Activated T-cell treated with anti-CD3 and anti-CD28 coated beads, Interleukin-2, amount 50 U/mL, for 72 hours (primary cell): ENCODE measurements around the gene ADIG. TPM values are rescaled to one million over a fixed set of nuclear protein-coding genes. Genes with fewer than 3 reads are reported as not detected.

Experiments used
- ATAC-seq, 2 donors: fragments of 150-1000 bp; cut with Tn5 transposase; replicated peaks in 1 of 2; 2 replicates each; pipeline ENCODE4 v1.10.0; 2021; ENCODE audit warnings: moderate library complexity in 2 of 2, mild to moderate bottlenecking in 1 of 2
- DNase-seq, 2 donors: peaks; one replicate each; pipeline ENCODE4 v3.0.0; 2021 to 2022; ENCODE audit warnings: mixed read lengths in 1 of 2
- H3K27ac Mint-ChIP-seq: one replicate; pipeline ENCODE4 v1.8.0; 2022; ENCODE audit warnings: mild to moderate bottlenecking, moderate library complexity, mixed read lengths
- H3K27me3 Mint-ChIP-seq: one replicate; pipeline ENCODE4 v1.8.0; 2022; ENCODE audit warnings: low read depth, mixed read lengths
- H3K36me3 Mint-ChIP-seq, 2 donors: one replicate each; pipeline ENCODE4 v1.8.0; 2022; ENCODE audit warnings: mixed read lengths in 2 of 2, mild to moderate bottlenecking in 1 of 2; ENCODE audit not compliant: insufficient read depth in 2 of 2
- H3K4me1 Mint-ChIP-seq: one replicate; pipeline ENCODE4 v1.8.0; 2022; ENCODE audit warnings: low read depth, mixed read lengths
- H3K4me3 Mint-ChIP-seq, 2 donors: one replicate each; pipeline ENCODE4 v1.8.0; 2022; ENCODE audit warnings: mild to moderate bottlenecking in 2 of 2, mixed read lengths in 2 of 2, moderate library complexity in 2 of 2
- H3K9me3 Mint-ChIP-seq, 2 donors: one replicate each; pipeline ENCODE4 v1.8.0; 2022; ENCODE audit warnings: mixed read lengths in 2 of 2
- total RNA-seq, 2 donors: library from RNA; stranded (reverse); gene quantifications; one replicate each; pipeline ENCODE4 v1.2.3, GENCODE V29; 2022

ADIG gene
- total RNA-seq, 2 donors from 2014 or later = not detected

GRCh38 chr20:38635721-38636288, 54.8 kb downstream of the ADIG start:
- no peaks in the 10 kb centered on the region for H3K36me3 Mint-ChIP-seq
- no peaks in the 10 kb centered on the region for H3K9me3 Mint-ChIP-seq
- no peak for ATAC-seq
- H3K27me3 Mint-ChIP-seq = peaks cover 25% of the 10 kb centered on the region
- no peak overlapping the region for H3K27ac Mint-ChIP-seq
- no peak overlapping the region for H3K4me3 Mint-ChIP-seq
- no peak for DNase-seq
- peaks cover 6% of the 10 kb centered on the region for H3K4me1 Mint-ChIP-seq

Other genes with a start within 250 kb of the ADIG start
- gene LBP, start 234.7 kb upstream of the ADIG start, total RNA-seq = not detected
- 100 to 1,000 TPM; 119 to 137 TPM for gene SNHG17, start 145.9 kb upstream of the ADIG start, total RNA-seq
- 10 to 100 TPM; 39.5 to 43.3 TPM for gene RALGAPB, start 108.4 kb upstream of the ADIG start, total RNA-seq
- gene ARHGAP40, start 20.6 kb downstream of the ADIG start, total RNA-seq = not detected
- gene SLC32A1, start 143.3 kb downstream of the ADIG start, total RNA-seq = under 1 TPM in 1 of 2 donors, not detected in 1; 0.12 TPM
- gene ACTR5, start 167.3 kb downstream of the ADIG start, total RNA-seq = 1 to 10 TPM; 8.2 to 8.7 TPM
- gene PPP1R16B, start 224.5 kb downstream of the ADIG start, total RNA-seq = 100 to 1,000 TPM; 143 to 184 TPM